Ovary (tissue), 9 donors: ENCODE measurements around the gene H6PD. TPM values are rescaled to one million over a fixed set of nuclear protein-coding genes. Genes with fewer than 3 reads are reported as not detected.

Source experiments
- DNase-seq, 5 donors: peaks; one replicate each; pipeline ENCODE4 v3.0.0-alpha.2; 2019 to 2020
- H3K27ac ChIP-seq, 2 donors: fragments of 200-600 bp; one replicate each; pipeline versions ENCODE4 v1.5.1 to v1.8.0; 2019 to 2022
- H3K27me3 ChIP-seq: fragments of 200-600 bp; one replicate; pipeline ENCODE4 v1.8.0; 2022
- H3K36me3 ChIP-seq: fragments of 200-600 bp; sonication (generic); one replicate; pipeline ENCODE4 v1.5.1; 2019
- H3K4me1 ChIP-seq: one replicate; pipeline ENCODE4 v1.8.1; 2013; ENCODE audit warnings: mild to moderate bottlenecking, moderate library complexity; ENCODE audit not compliant: insufficient read depth
- H3K4me3 ChIP-seq: fragments of 200-600 bp; sonication (generic); one replicate; pipeline ENCODE4 v1.5.1; 2017
- H3K9me3 ChIP-seq, 2 donors: fragments of 200-600 bp in 1 of 2; sonication (generic) in 1 of 2; one replicate each; pipeline versions ENCODE4 v1.5.1 to v1.8.1; 2013 to 2019; ENCODE audit warnings: mild to moderate bottlenecking in 1 of 2, moderate library complexity in 1 of 2
- EP300 ChIP-seq: sonication (generic); formaldehyde crosslinking; IDR thresholded peaks from one replicate; pipeline ENCODE4 v1.6.1; 2017; ENCODE audit warnings: antibody characterized with exemption
- POLR2A ChIP-seq: fragments of 450-650 bp; IDR thresholded peaks from one replicate; pipeline ENCODE4 v1.6.1; 2017; ENCODE audit warnings: antibody characterized with exemption, mild to moderate bottlenecking, moderate library complexity
- whole genome bisulfite sequencing, 3 donors: extraction: QIAGEN DNeasy Blood & Tissue Kit in 1 of 3; methylation state at CpG; one replicate each; pipeline versions ENCODE4 v1.1.5 to v1.1.7; 2013 to 2017; 5-methylcytosine and 5-hydroxymethylcytosine counted together
- intact Hi-C, 4 donors: fragments of 100-400 bp; cut with DNase I; formaldehyde crosslinking; loops; one replicate each; pipeline versions ENCODE4 v1.11.0 to v1.15.1; 2022 to 2023
- polyA plus RNA-seq, 2 donors: library from polyadenylated mRNA; stranded (reverse); fragments of 200-250 nt in 1 of 2; fragments of 350-450 nt in 1 of 2; fragmentation: Illumina TruSeq in 1 of 2; extraction: RNeasy Lipid Tissue Mini Kit (QIAGEN cat#74804) in 1 of 2; gene quantifications; one replicate each; pipeline ENCODE4 v1.2.3, GENCODE V29; 2013 to 2014
- total RNA-seq, 7 donors: library from RNA; depleted of rRNA in 2 of 7; stranded (reverse); fragments of >200 nt in 2 of 7; fragmentation: NEBNext Ultra II Directional in 3 of 7; extraction: Animal tissue kit (Norgen Biotek cat#: 25700) in 3 of 7; gene quantifications; one replicate each; pipeline versions ENCODE4 v1.1.0 to v1.2.4, GENCODE V29; 2016 to 2023
- TF ChIP-seq, protein P1 (sequence below), 3 donors: fragments of 450-650 bp in 2 of 3; fragments of 200-600 bp in 1 of 3; IDR thresholded peaks; one replicate each; pipeline versions ENCODE4 v1.5.1 to v1.8.0; 2016 to 2022; ENCODE audit warnings: antibody characterized with exemption in 3 of 3, mild to moderate bottlenecking in 1 of 3
- donor health status: DM: no; HTN: no; CAD: no; lungs with moderate emphysema.
- donor health status: DM: no; HTN: no; CAD: no.
- donor health status: Bipolar disorder and iron deficiency.
- donor health status: DM: yes; HTN: yes; CAD: no.
- donor health status: DM: no; HTN: no; CAD: no.
- donor health status: DM: yes; HTN: yes; CAD: no.

Gene H6PD
- total and polyA plus RNA-seq, 9 donors, result 47.0 to 148 (median 89.7) TPM

DNA sequence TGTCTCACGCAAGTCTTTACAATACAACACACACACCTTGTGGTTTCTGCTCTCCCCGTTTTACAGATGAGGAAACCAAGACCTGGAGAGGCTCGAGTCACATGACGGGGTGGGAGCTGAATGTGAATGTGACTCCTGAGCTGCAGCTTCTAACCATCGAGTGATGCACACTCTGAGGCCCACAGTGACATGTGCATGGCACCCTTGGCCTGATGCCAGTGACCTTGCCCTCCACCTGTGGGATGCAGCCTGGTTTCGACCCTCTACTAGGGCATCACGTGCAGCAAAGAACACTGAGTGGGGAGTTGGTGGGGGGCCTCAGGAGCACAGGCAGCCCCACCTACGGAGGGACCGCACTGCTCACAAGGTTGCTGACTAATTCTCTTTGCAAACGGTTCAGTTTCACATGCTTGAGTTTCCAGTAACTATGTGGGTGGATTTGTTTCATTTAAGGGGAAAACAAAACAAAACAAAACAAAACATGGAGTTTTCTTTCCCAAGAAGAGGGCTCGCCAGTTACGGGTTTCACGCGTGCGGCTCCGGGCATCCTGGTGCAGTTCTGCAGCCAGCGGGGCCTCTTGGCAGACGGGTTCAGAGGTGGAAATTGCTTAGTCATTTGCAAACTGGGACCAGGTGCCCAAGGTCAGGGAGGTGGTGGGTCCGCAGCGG lies 81.0 kb downstream of the H6PD start:
- Histone ChIP-seq H3K4me1 (peaks cover 51% of the 10 kb centered on the region), H3K27me3 (no peaks in the 10 kb centered on the region), H3K27ac (peak overlapping the region in 1 of 2 donors; percentile 1), H3K9me3 (no peaks in the 10 kb centered on the region), H3K36me3 (no peaks in the 10 kb centered on the region), H3K4me3 (no peak overlapping the region)
- TF ChIP-seq EP300 (no peak), POLR2A (no peak)
- TF ChIP-seq, protein P1, sequence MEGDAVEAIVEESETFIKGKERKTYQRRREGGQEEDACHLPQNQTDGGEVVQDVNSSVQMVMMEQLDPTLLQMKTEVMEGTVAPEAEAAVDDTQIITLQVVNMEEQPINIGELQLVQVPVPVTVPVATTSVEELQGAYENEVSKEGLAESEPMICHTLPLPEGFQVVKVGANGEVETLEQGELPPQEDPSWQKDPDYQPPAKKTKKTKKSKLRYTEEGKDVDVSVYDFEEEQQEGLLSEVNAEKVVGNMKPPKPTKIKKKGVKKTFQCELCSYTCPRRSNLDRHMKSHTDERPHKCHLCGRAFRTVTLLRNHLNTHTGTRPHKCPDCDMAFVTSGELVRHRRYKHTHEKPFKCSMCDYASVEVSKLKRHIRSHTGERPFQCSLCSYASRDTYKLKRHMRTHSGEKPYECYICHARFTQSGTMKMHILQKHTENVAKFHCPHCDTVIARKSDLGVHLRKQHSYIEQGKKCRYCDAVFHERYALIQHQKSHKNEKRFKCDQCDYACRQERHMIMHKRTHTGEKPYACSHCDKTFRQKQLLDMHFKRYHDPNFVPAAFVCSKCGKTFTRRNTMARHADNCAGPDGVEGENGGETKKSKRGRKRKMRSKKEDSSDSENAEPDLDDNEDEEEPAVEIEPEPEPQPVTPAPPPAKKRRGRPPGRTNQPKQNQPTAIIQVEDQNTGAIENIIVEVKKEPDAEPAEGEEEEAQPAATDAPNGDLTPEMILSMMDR (IDR thresholded peaks at IDR 0.05), result no peak
- intact Hi-C loops, result no loop called here
- DNase-seq, result peak in 3 of 5 donors; percentile 58 to 70 (median 64)
- 18 to 37% (median 24%) methylated on average over 19 to 20 of the region's 20 CpGs for WGBS, 3 donors

DNA sequence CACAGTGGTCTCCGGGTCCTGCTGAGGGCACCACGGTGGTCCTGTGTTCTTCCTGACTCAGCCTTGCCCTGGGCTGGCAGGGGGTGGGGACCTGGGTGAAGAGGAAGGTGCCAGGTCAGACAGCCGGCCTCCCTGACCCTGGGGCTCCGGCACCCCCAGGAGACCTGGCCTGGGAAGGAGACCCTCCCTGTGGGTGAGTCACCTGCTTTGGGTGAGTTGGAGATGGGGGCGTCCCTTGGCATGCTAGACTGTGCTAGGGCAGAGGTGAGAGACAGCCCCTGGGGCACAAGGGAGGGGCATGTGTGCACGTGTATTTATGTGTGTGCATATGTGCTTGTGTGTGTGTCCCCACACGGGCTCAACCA lies 81.5 kb downstream of the H6PD start:
- Histone ChIP-seq H3K4me1 (peaks cover 53% of the 10 kb centered on the region), H3K36me3 (no peaks in the 10 kb centered on the region), H3K4me3 (no peak overlapping the region), H3K27ac (peak overlapping the region in 1 of 2 donors; percentile 1), H3K9me3 (no peaks in the 10 kb centered on the region), H3K27me3 (no peaks in the 10 kb centered on the region)
- TF ChIP-seq POLR2A, result no peak
- TF ChIP-seq, protein P1 (IDR thresholded peaks at IDR 0.05), result no peak
- TF ChIP-seq EP300, result no peak
- intact Hi-C loops, result no loop called here
- 32 to 53% (median 36%) methylated on average over 7 of the region's 7 CpGs for WGBS, 3 donors
- DNase-seq, result no peak

DNA sequence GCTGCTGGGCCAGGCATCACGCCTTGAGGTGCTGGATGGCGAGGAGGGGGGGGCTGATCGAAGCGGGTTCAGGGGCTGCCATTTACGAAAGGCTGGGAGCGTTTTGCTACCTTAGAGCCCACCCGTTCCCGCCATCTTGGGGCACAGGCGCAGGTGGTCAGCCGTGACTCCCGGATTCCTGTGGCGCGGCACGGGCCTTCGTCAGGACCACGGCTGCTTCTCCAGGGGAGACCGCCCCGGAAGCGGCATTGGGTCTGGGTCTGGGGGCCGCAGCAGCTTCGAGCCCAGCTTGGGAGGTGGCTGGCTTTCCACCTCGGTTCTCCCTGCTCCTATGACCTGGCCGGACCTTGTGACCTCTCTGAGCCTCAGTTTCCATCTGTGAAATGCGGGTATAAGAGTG lies 81.9 kb downstream of the H6PD start:
- no peaks in the 10 kb centered on the region for H3K9me3 ChIP-seq
- H3K36me3 ChIP-seq, result no peaks in the 10 kb centered on the region
- no peaks in the 10 kb centered on the region for H3K27me3 ChIP-seq
- no peak overlapping the region for H3K27ac ChIP-seq
- intact Hi-C loops, result no loop called here
- TF ChIP-seq POLR2A (no peak), EP300 (no peak)
- TF ChIP-seq, protein P1 (IDR thresholded peaks at IDR 0.05), result no peak
- 87 to 92% (median 88%) methylated on average over 24 of the region's 24 CpGs for WGBS, 3 donors
- no peak for DNase-seq
- peaks cover 52% of the 10 kb centered on the region for H3K4me1 ChIP-seq
- H3K4me3 ChIP-seq, result no peak overlapping the region

DNA sequence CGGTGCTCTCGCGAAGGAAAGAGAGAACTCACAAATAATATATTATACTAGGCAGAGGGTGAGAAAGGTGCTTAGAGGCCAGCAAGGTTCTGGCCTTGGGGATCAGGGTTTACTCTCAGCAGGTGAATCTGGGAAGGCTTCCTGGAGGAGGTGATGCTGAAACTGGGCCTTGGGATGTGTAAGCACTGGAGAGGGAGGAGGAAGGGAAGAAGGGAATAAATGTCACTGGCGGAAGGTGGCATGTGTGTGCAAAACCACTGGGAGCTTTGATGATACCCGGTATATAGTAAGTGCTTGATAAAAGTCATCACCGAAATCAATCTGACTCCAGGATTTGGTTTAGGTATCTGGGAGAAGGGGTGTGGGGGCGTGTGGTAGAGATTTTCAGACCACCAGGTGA lies 82.5 kb downstream of the H6PD start:
- TF ChIP-seq EP300, result no peak
- peak overlapping the region in 1 of 2 donors; percentile 13 for H3K27ac ChIP-seq

DNA sequence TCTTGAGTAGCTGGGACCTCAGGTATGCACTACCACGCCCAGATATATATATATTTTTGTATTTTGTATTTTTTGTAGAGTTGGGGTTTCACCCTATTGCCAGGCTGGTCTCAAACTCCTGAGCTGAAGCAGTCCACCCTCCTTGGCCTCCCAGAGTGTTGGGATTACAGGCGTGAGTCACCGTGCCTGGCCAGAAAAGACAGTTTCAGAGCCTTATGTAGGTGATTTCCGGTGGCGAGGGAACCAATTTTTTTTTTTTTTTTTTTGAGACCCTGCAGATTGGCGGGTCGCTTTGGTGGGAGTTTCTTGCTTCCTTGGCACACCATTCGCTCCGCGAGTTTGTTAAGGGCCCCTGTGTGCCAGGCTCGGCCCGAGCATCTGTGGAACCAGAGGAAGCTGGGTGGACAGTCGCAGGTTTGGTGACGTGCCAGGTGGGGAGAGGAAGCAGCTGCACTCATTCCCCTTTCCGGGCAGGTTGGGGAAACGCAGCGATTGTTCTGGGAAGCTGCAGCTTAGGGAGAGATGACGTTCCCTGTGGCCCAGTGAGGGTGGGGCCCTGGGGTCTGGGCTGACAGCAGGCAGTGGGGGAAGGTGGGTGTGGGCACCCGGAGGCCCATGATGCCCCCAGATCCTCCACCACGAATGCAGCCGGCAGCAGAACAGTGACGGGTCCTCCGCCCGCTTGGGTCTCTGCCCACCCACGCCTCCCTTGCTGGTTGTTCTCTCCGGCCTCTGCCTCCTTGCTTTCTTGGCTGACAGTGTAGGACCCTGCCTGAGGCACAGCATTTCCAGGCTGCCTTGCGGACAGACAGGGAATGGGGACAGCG lies 83.2 kb downstream of the H6PD start:
- no peaks in the 10 kb centered on the region for H3K36me3 ChIP-seq
- H3K4me1 ChIP-seq, result peaks cover 50% of the 10 kb centered on the region
- H3K27ac ChIP-seq, result peak overlapping the region; percentile 32 to 36
- H3K4me3 ChIP-seq, result no peak overlapping the region
- H3K9me3 ChIP-seq, result no peaks in the 10 kb centered on the region
- no peaks in the 10 kb centered on the region for H3K27me3 ChIP-seq
- 24 to 26% (median 25%) methylated on average over 28 of the region's 28 CpGs for WGBS, 3 donors
- intact Hi-C loops, result no loop called here
- peak; percentile 76 for TF ChIP-seq EP300
- no peak for TF ChIP-seq POLR2A
- DNase-seq, result peak; percentile 74 to 85 (median 80)

More for the DNA sequence above, 82.5 kb downstream of the H6PD start:
- H3K9me3 ChIP-seq, result no peaks in the 10 kb centered on the region
- no peaks in the 10 kb centered on the region for H3K36me3 ChIP-seq
- peaks cover 50% of the 10 kb centered on the region for H3K4me1 ChIP-seq
- no peak overlapping the region for H3K4me3 ChIP-seq
- H3K27me3 ChIP-seq, result no peaks in the 10 kb centered on the region
- intact Hi-C loops, result no loop called here
- no peak for DNase-seq
- WGBS, 3 donors, result 84 to 88% (median 86%) methylated on average over 7 of the region's 7 CpGs
